DOHH2 (cell line): ENCODE measurements around the gene ADCY10.

ENCODE experiments used
- H3F3A ChIP-seq: fragments of 200-600 bp; sonication (generic), shearing (Covaris generic); 2 replicates; pipeline ENCODE4 v1.6.0; 2016; ENCODE audit warnings: antibody characterized with exemption, mild to moderate bottlenecking; ENCODE audit not compliant: control insufficient read depth, insufficient read depth
- H3K27ac ChIP-seq: fragments of 200-600 bp; sonication (generic); 2 replicates; pipeline ENCODE4 v1.5.1; 2014; ENCODE audit warnings: low read depth, mild to moderate bottlenecking, low read length, moderate library complexity
- H3K27me3 ChIP-seq: fragments of 200-600 bp; sonication (generic); 2 replicates; pipeline ENCODE4 v1.6.1; 2014; ENCODE audit warnings: mild to moderate bottlenecking, low read length, mixed read lengths; ENCODE audit not compliant: control insufficient read depth
- H3K36me3 ChIP-seq: fragments of 200-600 bp; sonication (generic); 2 replicates; pipeline ENCODE4 v1.6.1; 2014; ENCODE audit warnings: mild to moderate bottlenecking, low read length, moderate library complexity, mixed read lengths; ENCODE audit not compliant: control insufficient read depth
- H3K4me1 ChIP-seq: fragments of 200-600 bp; sonication (generic); 2 replicates; pipeline ENCODE4 v1.6.1; 2014; ENCODE audit warnings: mild to moderate bottlenecking, low read length, mixed read lengths; ENCODE audit not compliant: control insufficient read depth
- H3K4me2 ChIP-seq: fragments of 200-600 bp; sonication (generic); 2 replicates; pipeline ENCODE4 v1.6.0; 2014; ENCODE audit warnings: mild to moderate bottlenecking, low read length, moderate library complexity
- H3K4me3 ChIP-seq: fragments of 200-600 bp; sonication (generic); 2 replicates; pipeline ENCODE4 v1.5.1; 2014; ENCODE audit warnings: mild to moderate bottlenecking, low read length, mixed read lengths
- H3K79me2 ChIP-seq: fragments of 200-600 bp; sonication (generic); 2 replicates; pipeline ENCODE4 v1.6.1; 2014; ENCODE audit warnings: mild to moderate bottlenecking, low read length, mixed read lengths; ENCODE audit not compliant: control insufficient read depth
- H3K9me2 ChIP-seq: fragments of 200-600 bp; sonication (generic); replicated peaks from 2 replicates; pipeline ENCODE4 v1.6.1; 2014; ENCODE audit warnings: mild to moderate bottlenecking, low read length, mixed read lengths; ENCODE audit not compliant: control insufficient read depth
- H3K9me3 ChIP-seq: fragments of 200-600 bp; sonication (generic); 2 replicates; pipeline ENCODE4 v1.6.1; 2014; ENCODE audit warnings: antibody characterized with exemption, low read length, mixed read lengths; ENCODE audit not compliant: control insufficient read depth, insufficient read depth
- H4K20me1 ChIP-seq: fragments of 200-600 bp; sonication (generic); 2 replicates; pipeline ENCODE4 v1.6.0; 2014; ENCODE audit warnings: low read depth, mild to moderate bottlenecking, antibody characterized with exemption, low read length, moderate library complexity; ENCODE audit not compliant: control insufficient read depth, insufficient read depth
- CTCF ChIP-seq: fragments of 200-600 bp; sonication (generic); IDR thresholded peaks from one replicate; pipeline ENCODE4 v1.5.1; 2014; ENCODE audit warnings: antibody characterized with exemption, mild to moderate bottlenecking, low read depth, low read length; ENCODE audit not compliant: poor library complexity, severe bottlenecking
- EZH2phosphoT487 ChIP-seq: fragments of 200-600 bp; sonication (generic); IDR thresholded peaks from 2 replicates; pipeline ENCODE4 v1.6.1; 2017; ENCODE audit warnings: borderline replicate concordance, mild to moderate bottlenecking, antibody characterized with exemption, low read length, moderate library complexity, mixed read lengths

Gene ADCY10

GRCh38 chr1:167910530-167910929 lies 3.4 kb downstream of the ADCY10 start:
- Histone ChIP-seq H3K27me3 (no peaks in the 10 kb centered on the region), H3K79me2 (no peaks in the 10 kb centered on the region), H3K9me2 (no peaks in the 10 kb centered on the region), H3K4me1 (no peaks in the 10 kb centered on the region), H3K4me3 (no peak overlapping the region), H3K4me2 (no peak overlapping the region), H3K9me3 (peaks cover 16% of the 10 kb centered on the region; the same call in 1 of the 2 replicates), H3K36me3 (no peaks in the 10 kb centered on the region), H3F3A (no peaks in the 10 kb centered on the region), H3K27ac (no peak overlapping the region), H4K20me1 (no peaks in the 10 kb centered on the region)
- TF ChIP-seq CTCF (no peak), EZH2phosphoT487 (no peak)

GRCh38 chr1:167909691-167910180 lies 4.2 kb downstream of the ADCY10 start:
- Histone ChIP-seq H3K4me2 (no peak overlapping the region), H4K20me1 (no peaks in the 10 kb centered on the region), H3K4me3 (no peak overlapping the region), H3K27me3 (no peaks in the 10 kb centered on the region), H3K27ac (no peak overlapping the region), H3F3A (no peaks in the 10 kb centered on the region), H3K36me3 (no peaks in the 10 kb centered on the region), H3K9me2 (no peaks in the 10 kb centered on the region), H3K4me1 (no peaks in the 10 kb centered on the region), H3K9me3 (peaks cover 16% of the 10 kb centered on the region; the same call in 1 of the 2 replicates), H3K79me2 (no peaks in the 10 kb centered on the region)
- TF ChIP-seq CTCF (no peak), EZH2phosphoT487 (no peak)

DNA sequence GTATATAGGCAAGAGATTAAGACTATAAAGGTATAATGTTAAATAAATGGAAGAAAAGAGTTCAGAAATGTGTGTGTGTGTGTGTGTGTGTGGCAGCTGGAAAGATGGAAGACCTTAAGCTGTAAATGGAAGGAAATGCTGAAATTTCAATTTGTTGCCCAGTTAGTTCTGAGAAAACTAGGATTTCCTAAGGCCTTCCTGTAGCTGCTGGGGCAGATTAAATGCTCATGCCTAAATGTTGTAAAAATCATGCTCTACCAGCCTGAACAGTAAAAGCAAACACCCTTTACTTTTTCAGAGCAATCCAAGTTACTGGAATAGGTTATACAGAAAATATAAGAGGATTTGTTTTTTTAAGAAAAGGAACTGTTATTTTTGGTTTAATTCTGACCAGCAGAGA lies 8.3 kb downstream of the ADCY10 start:
- no peaks in the 10 kb centered on the region for H3K27me3 ChIP-seq
- no peak overlapping the region for H3K27ac ChIP-seq
- no peaks in the 10 kb centered on the region for H4K20me1 ChIP-seq
- H3K36me3 ChIP-seq = no peaks in the 10 kb centered on the region
- peaks cover 16% of the 10 kb centered on the region; the same call in 1 of the 2 replicates for H3K9me3 ChIP-seq
- no peaks in the 10 kb centered on the region for H3K9me2 ChIP-seq
- no peaks in the 10 kb centered on the region for H3K79me2 ChIP-seq
- no peak overlapping the region for H3K4me2 ChIP-seq
- no peak for TF ChIP-seq EZH2phosphoT487
- TF ChIP-seq CTCF = no peak
- no peaks in the 10 kb centered on the region for H3K4me1 ChIP-seq
- H3F3A ChIP-seq = no peaks in the 10 kb centered on the region
- no peak overlapping the region for H3K4me3 ChIP-seq

DNA sequence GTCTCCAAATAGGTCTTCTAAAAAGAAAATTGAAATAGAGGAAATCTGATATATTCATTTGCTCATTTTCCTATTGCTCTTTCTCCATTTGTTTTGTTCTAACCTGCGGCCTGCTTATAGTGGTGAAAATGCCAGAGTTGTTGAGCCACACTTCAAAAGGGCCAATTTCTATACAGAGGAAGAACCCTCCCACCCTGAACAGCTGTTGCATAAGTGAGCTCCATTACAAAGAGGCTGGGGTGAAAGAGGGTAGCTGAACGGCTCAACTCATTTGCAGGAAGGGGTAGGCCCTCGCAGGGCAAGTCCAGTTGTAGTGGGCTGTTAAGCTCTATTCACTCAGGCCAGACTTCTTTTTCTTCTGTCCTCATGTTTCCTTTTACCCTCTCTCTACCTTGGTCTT lies 8.8 kb downstream of the ADCY10 start:
- Histone ChIP-seq H3K4me1 (peaks cover under 1% of the 10 kb centered on the region), H3K9me2 (no peaks in the 10 kb centered on the region), H4K20me1 (no peaks in the 10 kb centered on the region), H3K36me3 (no peaks in the 10 kb centered on the region), H3K9me3 (peaks cover 12% of the 10 kb centered on the region; the same call in 1 of the 2 replicates), H3K4me2 (no peak overlapping the region), H3F3A (no peaks in the 10 kb centered on the region), H3K27ac (no peak overlapping the region), H3K79me2 (no peaks in the 10 kb centered on the region), H3K4me3 (no peak overlapping the region), H3K27me3 (no peaks in the 10 kb centered on the region)
- TF ChIP-seq EZH2phosphoT487 (no peak), CTCF (no peak)
